ENCODE measurements around the gene MTERF2.

MTERF2 gene

DNA sequence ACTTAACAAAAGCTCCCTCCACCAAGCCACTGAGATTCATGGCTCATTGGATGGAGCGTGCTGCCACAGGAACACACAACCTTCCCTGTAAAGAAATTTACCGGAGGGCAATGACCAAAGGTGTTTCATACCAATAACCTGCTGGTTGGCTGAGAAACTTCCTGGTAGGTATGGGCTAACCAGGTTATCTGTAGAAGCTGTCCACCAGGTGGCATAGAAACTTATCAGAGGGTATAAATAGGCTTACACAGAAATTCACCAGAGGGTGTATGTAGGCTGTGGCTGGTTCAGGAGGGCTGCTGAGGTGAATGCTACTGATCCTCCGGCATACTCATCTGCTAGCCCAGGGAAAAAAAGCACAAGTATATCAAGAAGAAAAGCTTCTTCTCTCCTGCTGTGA, 27.1 kb upstream of the MTERF2 start:
- no CpG with 5 or more reads among the region's 3 CpGs for WGBS (ENCODE audit: extremely low coverage, insufficient coverage, insufficient read length)
- H3K27ac ChIP-seq (ENCODE audit: low read depth, low read length), result no peak overlapping the region
- no peak overlapping the region for H2BK5ac ChIP-seq (ENCODE audit: low read depth, low read length, poor library complexity)
- no peak overlapping the region for H4K8ac ChIP-seq (ENCODE audit: low read depth, low read length)
- H2AK5ac ChIP-seq (ENCODE audit: low read length), result no peak overlapping the region
- H3K9me3 ChIP-seq (ENCODE audit: insufficient read depth, low read depth, low read length), result no peaks in the 10 kb centered on the region
- H4K12ac ChIP-seq (ENCODE audit: low read depth, low read length), result no peak overlapping the region
- no peak overlapping the region for H3K23ac ChIP-seq (ENCODE audit: low read length)
- peak; percentile 93 to 97 for DNase-seq
- H3K4me2 ChIP-seq (ENCODE audit: low read length), result no peak overlapping the region
- no peak overlapping the region for H4K91ac ChIP-seq (ENCODE audit: low read depth, low read length)
- H3K4ac ChIP-seq (ENCODE audit: low read depth, low read length), result no peak overlapping the region
- H3K9ac ChIP-seq (ENCODE audit: low read length), result no peak overlapping the region
- H3K14ac ChIP-seq (ENCODE audit: low read length), result no peak overlapping the region
- H3K4me3 ChIP-seq (ENCODE audit: low read depth, low read length), result no peak overlapping the region
- H3K36me3 ChIP-seq (ENCODE audit: control insufficient read depth in 1 of 2, insufficient read depth in 2 of 2, low read length in 2 of 2), result peaks cover 0 to 2% of the 10 kb centered on the region in 2 experiments
- no peaks in the 10 kb centered on the region for H3K27me3 ChIP-seq (ENCODE audit: insufficient read depth, low read length)
- H3K79me2 ChIP-seq (ENCODE audit: control insufficient read depth, insufficient read depth, low read length, poor library complexity), result no peaks in the 10 kb centered on the region
- H3K79me1 ChIP-seq (ENCODE audit: low read length), result no peaks in the 10 kb centered on the region
- no peaks in the 10 kb centered on the region for H3K4me1 ChIP-seq (ENCODE audit: control insufficient read depth in 1 of 2, insufficient read depth in 2 of 2, low read length in 2 of 2)
- H2BK12ac ChIP-seq (ENCODE audit: low read length), result no peak overlapping the region
- H2AFZ ChIP-seq (ENCODE audit: insufficient read depth, low read length, poor library complexity), result no peak overlapping the region
- no peak overlapping the region for H3K18ac ChIP-seq (ENCODE audit: low read length)
- no peak overlapping the region for H2BK120ac ChIP-seq (ENCODE audit: insufficient read depth, low read length, poor library complexity)

DNA sequence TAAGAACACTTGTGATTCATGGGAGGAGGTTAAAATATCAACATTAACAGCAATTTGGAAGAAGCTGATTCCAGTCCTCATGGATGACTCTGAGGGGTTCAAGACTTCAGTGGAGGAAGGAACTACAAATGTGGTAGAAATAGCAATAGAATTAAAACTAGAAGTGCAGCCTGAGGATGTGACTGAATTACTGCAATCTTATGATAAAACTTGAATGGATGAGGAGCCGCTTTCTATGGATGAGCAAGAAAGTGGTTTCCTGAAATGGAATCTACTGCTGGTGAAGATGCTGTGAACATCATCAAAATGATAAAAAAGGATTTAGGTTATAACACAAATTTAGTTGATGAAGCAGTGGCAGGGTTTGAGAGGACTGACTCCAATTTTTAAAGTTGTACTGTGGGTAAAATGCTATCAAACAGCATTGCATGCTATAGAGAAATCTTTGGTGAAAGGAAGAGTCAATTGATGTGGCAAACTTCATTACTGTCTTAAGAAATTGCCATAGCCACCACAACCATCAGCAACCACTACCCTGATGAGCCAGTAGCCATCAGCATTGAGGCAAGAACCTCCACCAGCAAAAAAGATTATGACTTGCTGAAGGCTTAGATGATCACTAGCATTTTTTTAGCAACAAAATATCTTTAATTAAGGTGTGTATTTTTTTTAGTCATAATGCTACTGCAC, 25.9 kb upstream of the MTERF2 start:
- Histone ChIP-seq H4K91ac (ENCODE audit: low read depth, low read length) (no peak overlapping the region), H2AFZ (ENCODE audit: insufficient read depth, low read length, poor library complexity) (no peak overlapping the region), H3K4ac (ENCODE audit: low read depth, low read length) (no peak overlapping the region), H3K4me3 (ENCODE audit: low read depth, low read length) (no peak overlapping the region), H3K79me2 (ENCODE audit: control insufficient read depth, insufficient read depth, low read length, poor library complexity) (no peaks in the 10 kb centered on the region), H3K4me2 (ENCODE audit: low read length) (no peak overlapping the region), H2BK5ac (ENCODE audit: low read depth, low read length, poor library complexity) (no peak overlapping the region), H3K27me3 (ENCODE audit: insufficient read depth, low read length) (no peaks in the 10 kb centered on the region), H3K18ac (ENCODE audit: low read length) (no peak overlapping the region), H2AK5ac (ENCODE audit: low read length) (no peak overlapping the region), H3K27ac (ENCODE audit: low read depth, low read length) (no peak overlapping the region), H3K36me3 (ENCODE audit: control insufficient read depth in 1 of 2, insufficient read depth in 2 of 2, low read length in 2 of 2) (peaks cover 0 to 2% of the 10 kb centered on the region in 2 experiments), H3K9ac (ENCODE audit: low read length) (no peak overlapping the region), H3K79me1 (ENCODE audit: low read length) (no peaks in the 10 kb centered on the region), H3K23ac (ENCODE audit: low read length) (no peak overlapping the region), H3K14ac (ENCODE audit: low read length) (no peak overlapping the region), H3K9me3 (ENCODE audit: insufficient read depth, low read depth, low read length) (no peaks in the 10 kb centered on the region), H4K8ac (ENCODE audit: low read depth, low read length) (no peak overlapping the region), H2BK12ac (ENCODE audit: low read length) (no peak overlapping the region), H3K4me1 (ENCODE audit: control insufficient read depth in 1 of 2, insufficient read depth in 2 of 2, low read length in 2 of 2) (no peaks in the 10 kb centered on the region), H2BK120ac (ENCODE audit: insufficient read depth, low read length, poor library complexity) (no peak overlapping the region), H4K12ac (ENCODE audit: low read depth, low read length) (no peak overlapping the region)
- no CpG with 5 or more reads among the region's 1 CpG for WGBS (ENCODE audit: extremely low coverage, insufficient coverage, insufficient read length)
- no peak for DNase-seq

DNA sequence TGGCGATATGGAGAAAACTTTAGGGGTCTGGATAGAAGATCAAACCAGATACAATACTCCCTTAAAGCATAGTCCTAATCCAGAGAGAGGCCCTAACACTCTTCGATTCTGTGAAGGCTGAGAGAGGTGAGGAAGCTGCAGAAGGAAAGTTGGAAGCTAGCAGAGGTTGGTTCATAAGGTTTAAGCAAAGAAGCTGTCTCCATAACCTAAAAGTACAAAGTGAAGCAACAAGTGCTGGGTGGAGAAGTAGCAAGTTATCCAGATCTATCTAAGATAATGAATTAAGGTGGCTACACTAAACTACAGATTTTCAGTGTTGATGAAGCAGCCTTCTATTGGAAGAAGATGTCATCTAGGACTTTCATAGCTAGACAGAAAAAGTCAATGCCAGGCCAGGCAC, 24.6 kb upstream of the MTERF2 start:
- DNase-seq, result no peak
- Histone ChIP-seq H2AK5ac (ENCODE audit: low read length) (no peak overlapping the region), H2BK120ac (ENCODE audit: insufficient read depth, low read length, poor library complexity) (no peak overlapping the region), H3K4ac (ENCODE audit: low read depth, low read length) (no peak overlapping the region), H3K27ac (ENCODE audit: low read depth, low read length) (no peak overlapping the region), H4K8ac (ENCODE audit: low read depth, low read length) (no peak overlapping the region), H3K23ac (ENCODE audit: low read length) (no peak overlapping the region), H3K18ac (ENCODE audit: low read length) (no peak overlapping the region), H2BK5ac (ENCODE audit: low read depth, low read length, poor library complexity) (no peak overlapping the region), H3K4me3 (ENCODE audit: low read depth, low read length) (no peak overlapping the region), H3K4me2 (ENCODE audit: low read length) (no peak overlapping the region), H3K79me2 (ENCODE audit: control insufficient read depth, insufficient read depth, low read length, poor library complexity) (no peaks in the 10 kb centered on the region), H4K91ac (ENCODE audit: low read depth, low read length) (no peak overlapping the region), H2AFZ (ENCODE audit: insufficient read depth, low read length, poor library complexity) (no peak overlapping the region), H3K14ac (ENCODE audit: low read length) (no peak overlapping the region), H3K27me3 (ENCODE audit: insufficient read depth, low read length) (no peaks in the 10 kb centered on the region), H3K79me1 (ENCODE audit: low read length) (no peaks in the 10 kb centered on the region), H3K36me3 (ENCODE audit: control insufficient read depth in 1 of 2, insufficient read depth in 2 of 2, low read length in 2 of 2) (peaks cover 0 to 2% of the 10 kb centered on the region in 2 experiments), H3K4me1 (ENCODE audit: control insufficient read depth in 1 of 2, insufficient read depth in 2 of 2, low read length in 2 of 2) (no peaks in the 10 kb centered on the region), H2BK12ac (ENCODE audit: low read length) (no peak overlapping the region), H3K9ac (ENCODE audit: low read length) (no peak overlapping the region), H4K12ac (ENCODE audit: low read depth, low read length) (no peak overlapping the region), H3K9me3 (ENCODE audit: insufficient read depth, low read depth, low read length) (no peaks in the 10 kb centered on the region)
- no CpG with 5 or more reads among the region's 2 CpGs for WGBS (ENCODE audit: extremely low coverage, insufficient coverage, insufficient read length)

DNA sequence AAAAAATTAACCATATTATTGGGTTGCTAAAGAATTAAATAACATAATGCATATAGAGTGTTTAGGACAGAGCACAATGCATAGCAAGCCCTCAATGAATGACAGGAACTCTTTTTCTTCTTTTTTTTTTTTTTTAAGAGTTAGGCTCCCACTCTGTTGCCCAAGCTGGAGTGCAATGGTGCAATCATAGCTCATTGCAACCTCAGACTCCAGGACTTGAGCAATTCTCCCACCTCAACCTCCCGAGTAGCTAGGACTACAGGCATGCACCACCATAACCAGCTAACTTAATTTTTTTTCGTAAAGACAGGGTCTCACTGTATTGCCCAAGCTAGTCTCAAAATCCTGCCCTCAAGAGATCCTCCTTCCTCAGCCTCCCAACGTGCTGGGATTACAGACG, 20.5 kb upstream of the MTERF2 start:
- H3K14ac ChIP-seq (ENCODE audit: low read length), result no peak overlapping the region
- no peaks in the 10 kb centered on the region for H3K4me1 ChIP-seq (ENCODE audit: control insufficient read depth in 1 of 2, insufficient read depth in 2 of 2, low read length in 2 of 2)
- H3K23ac ChIP-seq (ENCODE audit: low read length), result no peak overlapping the region
- H4K8ac ChIP-seq (ENCODE audit: low read depth, low read length), result no peak overlapping the region
- WGBS (ENCODE audit: extremely low coverage, insufficient coverage, insufficient read length), result no CpG with 5 or more reads among the region's 4 CpGs
- no peak overlapping the region for H3K4me2 ChIP-seq (ENCODE audit: low read length)
- peaks cover 0 to 2% of the 10 kb centered on the region in 2 experiments for H3K36me3 ChIP-seq (ENCODE audit: control insufficient read depth in 1 of 2, insufficient read depth in 2 of 2, low read length in 2 of 2)
- H3K4ac ChIP-seq (ENCODE audit: low read depth, low read length), result no peak overlapping the region
- no peak overlapping the region for H2AFZ ChIP-seq (ENCODE audit: insufficient read depth, low read length, poor library complexity)
- H3K18ac ChIP-seq (ENCODE audit: low read length), result no peak overlapping the region
- H3K9me3 ChIP-seq (ENCODE audit: insufficient read depth, low read depth, low read length), result no peaks in the 10 kb centered on the region
- no peak overlapping the region for H2BK5ac ChIP-seq (ENCODE audit: low read depth, low read length, poor library complexity)
- H2AK5ac ChIP-seq (ENCODE audit: low read length), result no peak overlapping the region
- H4K91ac ChIP-seq (ENCODE audit: low read depth, low read length), result no peak overlapping the region
- no peaks in the 10 kb centered on the region for H3K27me3 ChIP-seq (ENCODE audit: insufficient read depth, low read length)
- H3K79me2 ChIP-seq (ENCODE audit: control insufficient read depth, insufficient read depth, low read length, poor library complexity), result no peaks in the 10 kb centered on the region
- H3K4me3 ChIP-seq (ENCODE audit: low read depth, low read length), result no peak overlapping the region
- H2BK120ac ChIP-seq (ENCODE audit: insufficient read depth, low read length, poor library complexity), result no peak overlapping the region
- H4K12ac ChIP-seq (ENCODE audit: low read depth, low read length), result no peak overlapping the region
- H3K9ac ChIP-seq (ENCODE audit: low read length), result no peak overlapping the region
- H3K27ac ChIP-seq (ENCODE audit: low read depth, low read length), result no peak overlapping the region
- H2BK12ac ChIP-seq (ENCODE audit: low read length), result no peak overlapping the region
- peak in 1 of 2 donors; percentile 38 for DNase-seq
- no peaks in the 10 kb centered on the region for H3K79me1 ChIP-seq (ENCODE audit: low read length)

Measured in trophoblast cell (in vitro differentiated cells and primary cell).